GM18498 (cell line): ENCODE data around the gene USP8.
"Not testable (repeated sequence)": the region's sequence is repeated elsewhere in the genome, so short reads cannot be mapped to it uniquely, and the experiment has no call there.

Source experiments
- ATAC-seq: cut with Tn5 transposase; IDR thresholded peaks from one replicate; pipeline ENCODE4 v1.9.1; 2021; ENCODE audit warnings: mild to moderate bottlenecking, moderate library complexity; ENCODE audit not compliant: unreplicated experiment

Gene USP8

DNA sequence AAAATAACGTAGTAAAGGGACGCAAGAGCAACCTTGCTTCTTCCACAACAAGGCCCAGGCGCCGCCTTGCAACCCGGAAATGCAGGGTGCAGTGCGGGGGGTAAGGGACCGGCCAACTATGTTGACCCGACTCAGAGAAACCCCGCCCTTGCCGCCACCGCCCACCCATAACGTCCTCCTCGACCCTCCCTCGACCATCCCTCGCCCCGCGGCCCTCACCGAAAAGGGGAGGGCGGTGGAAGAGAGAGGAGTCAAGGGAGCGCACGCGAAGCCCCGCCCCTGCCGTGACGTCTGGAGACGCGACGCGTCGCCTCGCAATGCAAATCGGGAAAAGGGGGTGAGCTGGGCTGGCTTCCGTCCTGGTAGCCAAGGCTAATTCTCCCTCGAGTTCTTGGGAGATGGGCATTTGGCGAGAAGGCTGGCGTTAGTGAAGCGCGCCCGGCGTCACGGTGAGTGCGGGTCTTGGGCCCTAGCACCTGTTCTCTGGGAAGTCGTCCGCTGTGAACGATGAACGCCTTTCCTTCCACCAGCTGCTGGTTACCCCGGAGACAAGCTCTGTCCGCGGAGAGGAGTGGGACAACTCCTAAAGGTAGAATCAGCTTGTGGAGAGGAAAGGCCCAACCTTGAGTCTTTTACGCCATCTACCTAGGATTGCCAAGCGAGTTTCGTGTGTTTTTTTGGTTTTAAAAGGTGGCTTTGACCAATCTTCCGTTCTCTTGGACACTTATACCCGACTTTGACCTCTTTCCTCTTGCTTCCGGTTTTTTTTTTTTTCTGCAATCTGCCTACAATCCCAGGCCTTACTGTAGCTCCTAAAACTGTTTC lies at the start of gene USP8:
Gene USP8, plus strand, starts transcription at position 340 of the 825 bp plus-strand sequence. CDS start 14,669 bp downstream, outside the sequence.
- peak; percentile 97 for ATAC-seq

DNA sequence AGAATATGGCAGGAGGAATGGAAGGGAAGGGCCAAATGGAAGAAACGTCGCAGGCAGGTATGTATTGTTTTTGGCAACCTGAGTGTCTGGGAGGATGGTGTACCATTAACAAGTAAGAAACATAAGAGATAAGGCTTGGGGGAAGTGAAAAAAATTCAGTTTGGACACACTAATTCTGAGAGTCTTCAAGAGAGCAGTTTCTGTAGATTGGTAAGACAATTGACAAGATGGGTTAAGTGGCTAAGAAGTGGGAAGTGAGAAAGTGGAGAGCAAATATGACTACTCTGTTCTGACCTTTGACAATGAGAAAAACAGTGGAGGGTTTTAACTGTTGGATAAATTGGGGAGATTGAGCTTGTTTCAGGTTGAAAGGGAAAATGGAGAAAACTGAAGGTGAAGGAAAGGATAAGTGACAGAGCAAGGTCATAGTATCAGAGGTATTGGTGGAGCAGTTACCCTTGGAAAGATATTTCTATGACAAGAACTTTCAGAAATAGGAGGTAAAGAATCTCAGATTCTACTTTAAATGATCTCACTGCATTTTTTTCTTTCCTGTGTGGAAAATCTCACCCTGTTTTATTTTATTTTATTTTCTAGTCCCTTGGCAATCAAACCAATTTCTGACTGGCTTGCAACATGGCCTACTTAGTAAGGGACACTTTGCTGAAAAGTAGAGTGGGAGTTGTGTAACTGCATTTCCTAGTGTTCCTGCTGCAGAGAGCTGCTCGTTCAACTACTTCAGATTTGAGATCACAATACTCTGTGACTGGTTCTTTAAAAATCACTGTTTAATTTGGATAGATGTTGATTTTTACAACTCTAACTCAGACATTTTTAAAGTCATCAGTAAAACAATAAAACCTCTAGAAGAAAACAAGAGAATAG lies 46.1 kb upstream of the USP8 start:
- ATAC-seq: peak; percentile 99

DNA sequence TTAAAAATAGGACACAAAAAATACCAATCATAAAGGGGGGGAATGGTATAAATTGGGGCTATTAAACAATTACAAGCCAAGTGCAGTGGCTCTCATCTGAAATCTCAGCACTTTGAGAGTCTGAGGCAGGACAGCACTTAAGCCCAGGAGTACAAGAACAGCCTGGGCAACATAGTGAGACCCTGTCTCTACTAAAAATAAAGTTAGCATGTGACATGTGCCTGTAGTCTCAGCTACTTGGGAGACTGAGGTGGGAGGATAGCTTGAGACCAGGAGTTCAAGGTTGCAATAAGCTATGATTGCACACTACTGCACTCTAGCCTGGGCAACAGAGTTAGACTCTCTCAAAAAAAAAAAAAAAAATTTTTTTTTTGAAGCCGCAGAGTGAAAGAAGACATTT lies 45.4 kb upstream of the USP8 start:
- ATAC-seq: no peak

DNA sequence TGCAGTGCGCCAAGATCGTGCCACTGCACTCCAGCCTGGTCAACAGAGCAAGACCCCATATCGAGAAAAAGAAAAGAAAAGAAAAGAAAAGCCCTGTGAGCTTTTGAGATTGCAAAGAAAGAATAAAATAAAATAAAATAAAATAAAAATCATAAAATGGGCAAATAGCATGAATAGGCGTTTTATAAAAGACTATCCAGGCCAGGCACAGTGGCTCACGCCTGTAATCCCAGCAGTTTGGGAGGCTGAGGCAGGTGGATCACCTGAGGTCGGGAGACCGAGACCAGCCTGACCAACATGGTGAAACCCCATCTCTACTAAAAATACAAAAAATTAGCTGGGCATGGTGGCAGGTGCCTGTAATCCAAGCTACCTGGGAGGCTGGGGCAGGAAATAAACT lies 44.8 kb upstream of the USP8 start:
- ATAC-seq: not testable (repeated sequence)

DNA sequence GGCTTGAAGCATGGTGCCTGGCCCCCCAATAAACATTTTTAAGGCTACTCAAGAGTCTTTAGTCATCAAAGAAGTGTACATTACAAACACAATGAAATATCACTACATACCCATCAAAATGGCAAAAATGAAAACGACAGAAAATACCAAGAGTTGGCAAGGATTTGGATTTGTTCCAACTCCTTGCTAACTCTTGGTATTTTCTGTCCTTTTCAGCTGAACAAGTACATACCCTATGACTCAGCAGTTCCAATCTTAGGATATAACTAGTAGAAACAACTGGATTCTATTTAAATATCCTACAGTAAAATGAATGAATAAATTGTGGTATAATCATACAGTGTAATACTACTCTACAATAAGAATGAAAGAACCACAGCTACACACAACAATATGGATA lies 44.1 kb upstream of the USP8 start:
- no peak for ATAC-seq

DNA sequence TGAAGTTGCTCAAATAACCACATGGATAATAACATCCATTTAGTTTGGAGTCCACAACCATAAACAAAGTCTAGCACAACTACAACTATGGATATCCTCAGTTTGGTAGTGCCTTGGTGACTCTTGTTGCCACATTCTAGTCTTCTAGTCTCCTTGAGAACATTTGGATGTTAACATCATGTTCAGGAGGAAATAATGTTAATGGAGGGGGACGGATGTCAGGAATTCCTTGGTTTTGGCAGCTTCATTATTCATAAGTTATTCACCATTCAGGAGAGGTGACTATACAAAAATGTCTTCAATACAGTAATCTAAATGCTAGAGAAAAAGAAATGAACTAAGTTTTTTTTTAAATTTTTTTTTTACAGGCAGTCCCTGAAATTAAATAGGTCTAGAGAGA lies 42.8 kb upstream of the USP8 start:
- ATAC-seq: no peak

DNA sequence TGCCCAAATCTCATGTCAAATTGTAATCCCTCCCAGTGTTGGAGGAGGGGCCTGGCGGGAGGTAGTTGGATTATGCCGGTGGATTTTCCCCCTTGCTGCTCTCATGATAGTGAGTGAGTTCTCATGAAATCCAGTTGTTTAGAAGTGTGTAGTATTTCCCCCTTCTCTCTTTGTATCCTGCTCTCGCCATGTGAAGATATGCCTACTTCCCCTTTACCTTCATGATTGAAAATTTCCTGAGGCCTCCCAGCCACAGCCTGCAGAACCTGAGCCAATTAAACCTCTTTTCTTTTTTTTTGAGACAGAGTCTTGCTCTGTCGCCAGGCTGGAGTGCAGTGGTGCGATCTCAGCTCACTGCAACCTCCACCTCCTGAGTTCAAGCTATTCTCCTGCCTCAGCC lies 41.8 kb upstream of the USP8 start:
- not testable (repeated sequence) for ATAC-seq

DNA sequence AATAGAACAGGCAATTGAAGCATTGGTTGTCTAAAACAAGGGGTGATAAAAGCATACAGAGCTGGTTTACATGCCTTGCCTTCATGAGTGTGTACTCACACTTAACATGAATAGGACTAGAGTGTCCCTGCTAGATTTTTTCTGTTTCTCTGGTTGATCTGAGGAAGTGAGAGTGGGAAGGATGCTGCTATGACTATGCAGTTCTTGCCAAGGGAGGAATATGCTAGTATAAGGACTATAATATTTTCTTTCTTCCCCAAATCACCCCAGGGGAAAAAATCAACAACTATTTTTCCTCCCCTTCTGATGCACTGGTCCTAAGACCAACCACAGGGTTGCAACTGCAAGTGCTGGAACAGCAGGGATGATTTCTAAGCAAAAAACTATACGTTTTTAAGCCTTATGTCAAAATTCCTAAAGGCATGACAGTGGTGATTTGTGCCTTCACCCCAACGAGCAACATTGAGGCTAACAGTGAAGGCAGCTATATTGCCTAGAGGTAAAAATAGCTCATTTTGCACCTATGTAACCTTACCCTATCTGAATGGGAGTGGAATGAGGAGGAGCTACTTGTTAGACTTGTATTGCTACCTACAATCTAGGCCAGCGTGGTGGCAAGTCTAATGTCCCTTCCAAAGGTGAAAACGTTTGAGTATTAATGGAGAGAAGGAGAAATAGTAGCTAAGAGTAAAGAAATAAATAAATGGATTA lies 33.5 kb upstream of the USP8 start:
- peak; percentile 86 for ATAC-seq

DNA sequence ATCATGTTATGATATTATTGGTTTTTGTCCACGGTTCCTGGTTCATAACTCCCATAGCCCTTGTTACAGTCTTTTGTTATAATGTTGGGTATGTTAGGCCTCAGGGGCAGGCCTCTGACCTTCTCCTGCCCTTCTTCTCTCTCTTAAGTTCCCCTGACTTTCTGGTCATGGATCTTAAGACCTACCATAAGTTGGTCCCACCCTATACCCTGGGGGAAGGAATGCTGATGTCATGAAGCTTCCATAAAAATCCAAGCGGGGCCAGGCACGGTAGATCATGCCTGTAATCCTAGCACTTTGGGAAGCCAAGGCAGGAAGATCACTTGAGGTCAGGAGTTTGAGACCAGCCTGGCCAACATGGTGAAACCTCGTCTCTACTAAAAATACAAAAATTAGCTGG lies 32.6 kb upstream of the USP8 start:
- not testable (repeated sequence) for ATAC-seq

DNA sequence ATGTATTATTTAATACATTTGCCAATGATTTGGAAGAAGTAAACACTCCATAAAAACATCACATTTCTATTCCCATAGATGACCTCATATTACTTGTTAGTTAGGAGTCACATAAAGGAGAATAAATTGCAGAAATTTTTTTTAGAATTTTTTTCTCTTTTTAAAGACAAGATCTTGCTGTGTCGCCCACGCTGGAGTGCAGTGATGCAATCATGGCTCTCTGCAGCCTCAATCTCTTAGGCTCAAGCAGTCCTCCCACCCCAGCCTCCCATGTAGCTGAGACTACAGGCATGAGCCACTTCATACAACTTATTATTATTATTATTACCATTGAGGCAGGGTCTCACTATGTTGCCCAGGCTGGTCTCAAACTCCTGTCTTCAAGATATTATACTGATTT lies 12.3 kb upstream of the USP8 start:
- ATAC-seq: no peak

DNA sequence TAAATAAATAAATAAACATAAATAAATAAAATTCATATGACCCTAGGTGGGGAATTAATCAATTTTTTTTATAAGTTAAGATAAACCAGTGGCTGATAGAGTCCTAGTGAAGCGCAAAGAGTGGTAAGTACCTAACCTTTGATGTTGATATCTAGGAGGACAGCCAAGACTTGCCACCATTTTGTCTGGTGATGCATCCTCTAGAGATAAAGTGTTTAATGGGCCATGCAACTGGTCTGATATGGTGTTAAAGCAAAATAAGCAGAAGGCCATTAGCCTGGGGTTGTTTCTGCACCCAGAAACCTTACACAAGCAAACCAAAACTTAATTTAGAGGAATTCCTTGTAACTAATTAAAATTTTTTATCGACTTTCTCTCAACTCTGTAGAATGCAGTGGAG lies 9.6 kb upstream of the USP8 start:
- no peak for ATAC-seq

DNA sequence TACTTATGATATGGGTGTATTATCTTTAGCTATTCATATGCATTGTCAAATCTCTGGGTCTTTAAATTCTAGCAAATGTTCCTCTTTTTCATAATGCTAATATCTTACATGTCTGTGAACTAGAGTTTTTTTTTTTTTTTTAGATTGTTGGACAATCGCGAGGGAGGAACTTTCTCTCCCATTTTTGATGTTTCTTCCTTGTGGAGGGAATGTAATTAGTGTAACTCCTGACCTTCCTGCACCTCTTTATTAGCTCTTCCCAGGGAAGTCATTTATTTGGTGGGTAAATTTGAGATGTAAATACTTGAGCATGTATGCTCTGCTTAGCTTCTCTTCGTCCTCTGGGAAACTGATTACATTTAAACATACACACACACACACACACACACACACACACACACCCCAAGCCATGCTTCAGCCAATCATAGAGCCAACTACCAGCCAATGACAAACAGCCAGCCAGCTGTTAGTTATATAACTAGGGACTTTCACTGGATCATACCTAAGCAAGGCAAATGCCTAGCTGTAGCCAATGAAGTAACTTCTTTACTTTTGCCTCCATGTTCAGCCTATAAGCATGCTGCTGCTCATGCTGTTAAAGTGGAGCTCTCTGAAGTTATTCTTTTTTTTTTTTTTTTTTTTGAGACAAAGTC lies 8.3 kb upstream of the USP8 start:
- ATAC-seq: no peak

DNA sequence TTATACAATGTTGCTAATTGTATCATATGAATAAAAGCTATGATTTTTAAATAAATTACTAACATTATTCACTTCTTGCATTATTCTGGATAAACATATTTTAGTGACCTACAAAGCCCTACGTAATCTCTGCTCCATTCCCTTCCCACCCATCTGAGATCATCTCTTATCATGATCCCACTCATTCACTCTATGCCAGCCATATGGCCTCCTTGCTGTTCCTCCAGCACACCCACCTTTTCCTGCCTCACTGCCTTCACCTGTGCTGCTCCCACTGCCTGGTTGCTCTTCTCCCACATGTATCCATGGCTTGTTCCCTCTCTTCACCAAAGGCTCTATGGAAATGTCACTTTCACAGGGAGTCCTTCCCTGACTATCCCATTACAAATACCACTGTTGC lies 7.3 kb upstream of the USP8 start:
- no peak for ATAC-seq

DNA sequence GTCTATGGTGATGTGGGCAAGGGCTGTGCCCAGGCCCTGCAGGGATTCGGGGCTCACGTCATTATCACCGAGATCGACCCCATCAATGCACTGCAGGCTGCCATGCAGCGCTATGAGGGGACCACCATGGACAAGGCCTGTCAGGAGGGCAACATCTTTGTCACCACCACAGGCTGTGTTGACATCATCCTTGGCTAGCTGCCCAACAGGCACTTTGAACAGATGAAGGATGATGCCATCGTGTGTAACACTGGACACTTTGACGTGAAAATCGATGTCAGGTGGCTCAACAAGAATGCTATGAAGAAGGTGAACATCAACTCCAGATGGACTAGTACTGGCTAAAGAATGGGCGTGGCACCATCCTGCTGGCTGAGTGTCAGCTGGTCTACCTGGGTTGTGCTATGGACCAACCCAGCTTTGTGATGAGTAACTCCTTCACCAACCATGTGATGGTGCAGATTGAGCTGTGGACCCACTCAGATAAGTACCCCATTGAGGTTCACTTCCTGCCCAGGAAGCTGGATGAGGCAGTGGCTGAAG lies 6.1 kb upstream of the USP8 start:
- no peak for ATAC-seq

DNA sequence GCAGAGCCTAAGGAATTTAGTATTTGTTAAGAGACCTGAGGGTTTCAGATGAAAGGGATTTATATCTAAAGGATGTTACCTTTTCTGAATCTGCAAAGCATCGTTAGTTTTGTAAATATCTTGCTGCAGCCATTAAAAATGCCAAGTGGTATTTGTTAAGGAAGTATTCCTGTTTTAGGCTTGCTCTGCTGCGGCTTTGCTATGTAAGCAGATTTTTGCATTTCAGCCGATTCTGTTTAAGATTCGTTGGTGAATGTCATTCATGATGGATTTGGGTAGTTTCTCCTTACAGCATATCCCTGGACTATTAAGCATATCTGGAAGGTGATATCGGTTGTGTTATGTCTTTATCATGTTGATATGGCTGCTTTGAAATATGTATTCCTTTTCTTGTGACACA lies 1.0 kb downstream of the USP8 start:
- ATAC-seq: no peak

DNA sequence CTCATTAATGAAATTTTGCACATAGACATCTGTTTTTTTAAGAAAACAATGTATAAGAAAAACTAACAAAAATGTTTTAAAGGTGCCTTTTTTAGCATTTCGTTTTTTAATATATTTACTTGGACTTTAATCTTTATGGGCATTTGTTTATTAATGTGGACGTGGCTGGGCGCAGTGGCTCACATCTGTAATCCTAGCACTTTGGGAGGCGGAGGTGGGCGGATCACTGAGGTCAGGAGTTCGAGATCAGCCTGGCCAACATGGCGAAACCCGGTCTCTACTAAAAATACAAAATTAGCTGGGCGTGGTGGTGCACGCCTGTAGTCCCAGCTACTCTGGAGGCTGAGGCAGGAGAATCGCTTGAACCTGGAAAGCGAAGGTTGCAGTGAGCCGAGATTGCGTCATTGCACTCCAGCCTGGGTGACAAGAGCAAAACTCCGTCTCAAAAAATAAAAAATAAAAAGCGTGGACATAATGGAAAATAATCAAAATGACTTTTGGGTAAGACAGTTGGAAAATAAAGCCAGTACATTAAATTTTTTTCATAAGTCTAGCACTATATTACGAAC lies 1.6 kb downstream of the USP8 start:
- not testable (repeated sequence) for ATAC-seq

DNA sequence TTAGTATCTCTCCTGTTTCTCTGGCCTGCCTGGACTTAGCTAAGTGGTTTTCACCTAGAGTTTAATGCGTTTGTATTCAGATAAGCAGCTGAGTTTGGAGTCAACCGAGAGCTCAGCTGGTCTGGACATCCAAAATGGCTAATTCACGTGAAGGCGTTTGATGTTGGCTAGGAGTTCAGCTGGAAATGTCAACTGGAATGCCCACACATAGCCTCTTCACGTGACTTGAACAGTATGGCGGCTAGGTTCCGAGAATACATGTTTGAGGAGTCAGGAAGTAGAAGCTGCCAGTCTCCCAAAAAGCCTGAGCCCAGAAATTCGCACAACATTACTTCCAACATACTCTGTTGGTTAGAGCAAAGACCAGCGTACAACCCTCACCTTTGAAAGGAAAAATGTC lies 2.2 kb downstream of the USP8 start:
- ATAC-seq: no peak

DNA sequence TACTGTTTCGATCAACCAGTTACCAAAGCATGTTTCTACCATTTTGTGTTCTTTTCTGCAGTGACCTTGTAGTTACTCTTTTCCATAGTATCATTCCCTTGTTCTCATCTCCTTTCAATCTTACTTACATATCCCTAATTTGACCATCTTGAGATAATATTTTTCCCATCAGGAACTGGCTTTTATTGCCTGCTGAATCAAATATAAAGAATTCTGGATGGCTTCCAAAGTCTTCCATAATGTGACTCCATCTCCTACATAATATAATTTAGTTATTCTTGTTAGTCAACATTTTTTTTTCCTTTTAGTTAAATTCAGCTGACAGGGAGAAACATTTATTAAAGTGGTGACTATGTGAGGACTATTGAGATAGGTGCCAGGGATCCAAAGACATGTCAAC lies 7.0 kb downstream of the USP8 start:
- ATAC-seq: no peak

DNA sequence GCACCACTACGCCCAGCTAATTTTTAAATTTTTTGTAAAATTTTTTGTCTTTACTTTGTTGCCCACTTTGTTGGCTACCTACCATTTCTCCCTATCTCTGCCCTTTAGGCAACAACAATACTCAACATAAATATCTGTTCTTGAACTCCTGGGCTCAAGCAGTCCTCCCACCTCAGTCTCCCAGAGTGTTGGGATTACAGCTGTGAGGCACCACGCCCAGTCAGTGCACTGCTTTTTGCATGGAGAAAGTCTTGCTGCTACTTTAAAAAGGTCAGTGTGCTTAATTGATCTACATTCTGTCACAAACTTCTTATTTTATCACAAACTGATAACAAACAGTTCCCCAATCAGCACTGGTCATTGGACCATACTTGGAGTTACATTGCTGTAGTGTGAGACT lies 8.0 kb downstream of the USP8 start:
- ATAC-seq: no peak

DNA sequence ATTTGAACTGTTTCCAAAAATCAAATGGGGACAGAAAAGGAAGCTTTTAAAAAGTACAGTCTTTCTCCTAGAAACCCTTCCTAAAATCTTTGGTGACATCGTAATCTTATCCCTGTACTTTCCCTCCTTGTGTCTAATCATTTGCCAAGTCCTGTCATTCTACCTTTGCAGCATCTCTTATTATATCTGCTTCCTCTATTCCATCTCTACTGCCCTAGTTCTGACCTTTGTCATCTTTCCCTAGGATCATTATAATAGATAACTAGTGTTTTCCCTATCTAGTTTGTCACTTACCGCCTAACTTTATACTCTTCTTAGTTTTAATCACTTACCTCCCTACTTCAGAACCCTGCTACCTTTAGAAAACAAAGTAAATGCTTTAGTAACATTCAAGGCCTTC lies 11.6 kb downstream of the USP8 start:
- no peak for ATAC-seq
